Measurements from ENCODE around the gene P4HB. TPM values are rescaled to one million over a fixed set of nuclear protein-coding genes. Genes with fewer than 3 reads are reported as not detected.
A peak's percentile ranks its signal among the peaks of the same experiment; 100 is the strongest.

Gene P4HB
- total and polyA plus RNA-seq, 2 of the 4 experiments (the other 2 are of a cell fraction) = 599 to 932 TPM

DNA sequence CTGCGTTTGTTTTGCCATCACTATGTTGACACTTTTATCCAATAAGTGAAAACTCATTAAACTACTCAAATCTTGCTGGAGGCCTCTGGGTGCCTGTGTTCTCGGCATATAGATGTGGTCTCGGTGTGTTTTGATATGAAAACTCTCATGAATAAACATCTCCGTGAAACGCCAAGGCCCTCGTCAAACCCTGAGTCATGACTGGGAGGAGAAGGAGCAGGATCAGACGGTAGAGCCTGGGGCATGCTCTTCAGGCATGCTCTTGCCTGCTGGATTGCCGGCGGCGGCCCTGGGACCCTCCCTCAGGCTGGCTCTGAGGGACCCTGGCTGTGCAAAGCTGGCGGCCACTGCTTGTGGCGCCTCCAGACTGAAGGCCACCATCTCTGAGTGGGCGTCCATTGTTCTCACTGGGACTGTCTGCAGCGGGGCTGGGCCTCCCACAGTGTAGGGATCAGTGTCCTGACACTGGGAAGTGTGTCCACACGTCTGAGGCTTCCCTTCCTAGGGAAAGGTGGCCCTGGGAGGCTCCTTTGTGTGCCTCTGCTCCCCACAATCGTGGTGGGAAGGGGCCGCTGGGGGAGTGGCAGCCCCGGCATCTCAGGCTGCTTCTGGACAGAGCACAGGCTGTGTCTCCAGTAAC is 40.0 kb upstream of the P4HB start:
- dilution Hi-C loops (cut with HindIII; ENCODE audit: low sequenced_read_pairs, unreplicated experiment) (no loop called here), in situ Hi-C loops (cut with MboI; ENCODE audit: low sequenced_read_pairs) (no loop called here), intact Hi-C loops (cut with micrococcal nuclease) (no loop called here)
- Histone ChIP-seq H3K27me3 (ENCODE audit: control insufficient read depth, insufficient read depth, low read length) (no peaks in the 10 kb centered on the region), H2BK15ac (ENCODE audit: low read depth, low read length) (no peak overlapping the region), H4K5ac (ENCODE audit: low read depth, low read length) (no peak overlapping the region), H3K9me3 (ENCODE audit: control insufficient read depth, insufficient read depth, low read length) (no peaks in the 10 kb centered on the region), H2BK5ac (ENCODE audit: low read depth, low read length, poor library complexity, severe bottlenecking) (no peak overlapping the region), H2AK5ac (ENCODE audit: low read depth, low read length) (no peak overlapping the region), H3K23ac (ENCODE audit: low read depth, low read length) (no peak overlapping the region), H3K4me2 (ENCODE audit: low read depth, low read length) (no peak overlapping the region), H3K9me1 (ENCODE audit: insufficient read depth, low read length) (peaks cover 13% of the 10 kb centered on the region; the same call in 1 of the 2 replicates), H3K4me1 (ENCODE audit: control insufficient read depth, insufficient read depth, low read length) (peaks cover 14% of the 10 kb centered on the region), H3K27ac (ENCODE audit: insufficient read depth, low read length) (no peak overlapping the region), H3K14ac (replicated peaks; ENCODE audit: low read depth, low read length) (no peak overlapping the region), H2BK120ac (ENCODE audit: low read depth, low read length) (no peak overlapping the region), H3K56ac (ENCODE audit: extremely low read depth, insufficient read depth, low read length) (no peak overlapping the region), H3K36me3 (ENCODE audit: control insufficient read depth, insufficient read depth, low read length) (peaks cover 29% of the 10 kb centered on the region), H4K20me1 (ENCODE audit: insufficient read depth, low read length) (peaks cover 26% of the 10 kb centered on the region), H2BK20ac (ENCODE audit: low read depth, low read length) (no peak overlapping the region), H3K79me1 (ENCODE audit: low read depth in 1 of 2, low read length in 2 of 2) (peaks cover 3 to 41% of the 10 kb centered on the region in 2 experiments; a peak in 3 of 4 replicates), H4K91ac (ENCODE audit: insufficient read depth, low read depth, low read length) (no peak overlapping the region), H2AFZ (replicated peaks; ENCODE audit: low read length, poor library complexity) (peak overlapping the region; percentile 23), H3K18ac (ENCODE audit: low read depth, low read length) (no peak overlapping the region), H4K8ac (ENCODE audit: low read depth in 2 of 2, low read length in 2 of 2) (no peak overlapping the region), H3K9ac (ENCODE audit: low read depth, low read length) (no peak overlapping the region), H2AK9ac (replicated peaks; ENCODE audit: low read depth, low read length, poor library complexity) (no peak overlapping the region), H3K4me3 (ENCODE audit: insufficient read depth, low read depth, low read length) (no peak overlapping the region), H3K4ac (ENCODE audit: low read depth, low read length) (no peak overlapping the region)
- 90% methylated on average over 10 of the region's 18 CpGs; no CpG with 5 or more reads in 1 of the 2 experiments for WGBS, 2 experiments (ENCODE audit: extremely low coverage in 2 of 2, insufficient read length in 1 of 2)
- ATAC-seq (ENCODE audit: low read depth) = no peak
- BruUV-seq (replicated peaks) = no TSS peak
- ChIA-PET CTCF (no interaction called here), POLR2A (ENCODE audit: unreplicated experiment) (no interaction called here)
- DNase-seq = no peak
- TF ChIP-seq CHD1 (IDR thresholded peaks at IDR 0.05; ENCODE audit: low read depth, low read length) = no peak
- TF ChIP-seq BHLHE40 (IDR thresholded peaks at IDR 0.05; ENCODE audit: low read depth, low read length) = no peak
- TF ChIP-seq FOS (IDR thresholded peaks at IDR 0.05; ENCODE audit: low read depth, low read length) = no peak
- TF ChIP-seq NFE2L2 (IDR thresholded peaks at IDR 0.05; ENCODE audit: low read depth, low read length) = no peak
- no peak for TF ChIP-seq POLR2A (IDR thresholded peaks at IDR 0.05; ENCODE audit: low read depth, low read length)
- TF ChIP-seq MAFK (IDR thresholded peaks at IDR 0.05; ENCODE audit: low read depth, low read length) = no peak
- TF ChIP-seq MAZ (IDR thresholded peaks at IDR 0.05; ENCODE audit: borderline replicate concordance, low read depth, low read length) = no peak
- TF ChIP-seq RAD21 (IDR thresholded peaks at IDR 0.05; ENCODE audit: low read length) = no peak
- TF ChIP-seq CEBPB (IDR thresholded peaks at IDR 0.05; ENCODE audit: low read depth, low read length) = no peak
- no peak for TF ChIP-seq MXI1 (IDR thresholded peaks at IDR 0.05; ENCODE audit: borderline replicate concordance, low read depth, low read length)
- TF ChIP-seq RCOR1 (IDR thresholded peaks at IDR 0.05; ENCODE audit: insufficient replicate concordance, low read length) = no peak
- TF ChIP-seq RFX5 (IDR thresholded peaks at IDR 0.05; ENCODE audit: low read depth, low read length) = no peak
- TF ChIP-seq USF2 (IDR thresholded peaks at IDR 0.05; ENCODE audit: low read depth, low read length) = no peak
- TF ChIP-seq, protein P1, sequence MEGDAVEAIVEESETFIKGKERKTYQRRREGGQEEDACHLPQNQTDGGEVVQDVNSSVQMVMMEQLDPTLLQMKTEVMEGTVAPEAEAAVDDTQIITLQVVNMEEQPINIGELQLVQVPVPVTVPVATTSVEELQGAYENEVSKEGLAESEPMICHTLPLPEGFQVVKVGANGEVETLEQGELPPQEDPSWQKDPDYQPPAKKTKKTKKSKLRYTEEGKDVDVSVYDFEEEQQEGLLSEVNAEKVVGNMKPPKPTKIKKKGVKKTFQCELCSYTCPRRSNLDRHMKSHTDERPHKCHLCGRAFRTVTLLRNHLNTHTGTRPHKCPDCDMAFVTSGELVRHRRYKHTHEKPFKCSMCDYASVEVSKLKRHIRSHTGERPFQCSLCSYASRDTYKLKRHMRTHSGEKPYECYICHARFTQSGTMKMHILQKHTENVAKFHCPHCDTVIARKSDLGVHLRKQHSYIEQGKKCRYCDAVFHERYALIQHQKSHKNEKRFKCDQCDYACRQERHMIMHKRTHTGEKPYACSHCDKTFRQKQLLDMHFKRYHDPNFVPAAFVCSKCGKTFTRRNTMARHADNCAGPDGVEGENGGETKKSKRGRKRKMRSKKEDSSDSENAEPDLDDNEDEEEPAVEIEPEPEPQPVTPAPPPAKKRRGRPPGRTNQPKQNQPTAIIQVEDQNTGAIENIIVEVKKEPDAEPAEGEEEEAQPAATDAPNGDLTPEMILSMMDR (conservative IDR thresholded peaks at IDR 0.05; ENCODE audit: low read depth, low read length) = no peak
- no peak for TF ChIP-seq ELK1 (IDR thresholded peaks at IDR 0.05; ENCODE audit: borderline replicate concordance, low read depth, low read length)
- TF ChIP-seq SMC3 (IDR thresholded peaks at IDR 0.05; ENCODE audit: low read depth, low read length) = no peak
